HCT116 (cell line): Measurements from ENCODE around the gene CNKSR3. TPM values are rescaled to one million over a fixed set of nuclear protein-coding genes. Genes with fewer than 3 reads are reported as not detected.

ENCODE experiments used
- ATAC-seq: fragments of 200-7000 bp; cut with Tn5 transposase; 2 replicates; pipeline ENCODE4 v1.9.1; 2020; ENCODE audit warnings: mild to moderate bottlenecking, moderate library complexity
- BruUV-seq: library from RNA; stranded (reverse); fragments of 400-500 nt; replicated peaks from 2 replicates; lab custom pipeline; 2021; lab: Mats Ljungman, UMichigan
- CTCF ChIA-PET: fragments of 300-600 bp; sonication (Branson Sonifier 250); formaldehyde crosslinking; loops from one replicate; lab custom pipeline; 2021; ENCODE audit warnings: antibody characterized with exemption; lab: Charles Lee
- POLR2A ChIA-PET: fragments of 300-600, 350-600 bp; sonication (Branson Sonifier 250); formaldehyde crosslinking; loops from one replicate; lab custom pipeline; 2021; ENCODE audit warnings: antibody characterized with exemption; lab: Charles Lee
- RAD21 ChIA-PET, 2 experiments: fragments of 300-600 bp; sonication (Branson Sonifier 250); formaldehyde crosslinking; loops; one replicate each; lab custom pipeline; 2023; ENCODE audit warnings: low total read pairs in 2 of 2; ENCODE audit not compliant: uncharacterized antibody in 2 of 2, unreplicated experiment in 2 of 2, low non-redundant PET in 1 of 2; lab: Charles Lee
- DNase-seq: peaks from one replicate; pipeline ENCODE4 v3.0.0-alpha.2; 2010; ENCODE audit warnings: low read depth, low spot score
- H2AFZ ChIP-seq: fragments of 200-600 bp; shearing (Covaris generic), sonication (generic); 2 replicates; pipeline ENCODE4 v1.6.1; 2017; ENCODE audit warnings: low read depth, mixed run types, mixed read lengths, antibody characterized with exemption, low read length; ENCODE audit not compliant: poor library complexity, severe bottlenecking
- H3K27ac ChIP-seq: 2 replicates; pipeline ENCODE4 v1.5.1; 2012; ENCODE audit warnings: low read depth, low read length
- H3K27me3 ChIP-seq: fragments of 200-600 bp; sonication (generic); 2 replicates; pipeline ENCODE4 v1.6.1; 2016; ENCODE audit warnings: mixed run types, low read length, mixed read lengths; ENCODE audit not compliant: insufficient read depth
- H3K36me3 ChIP-seq, 2 experiments: fragments of 200-500 bp in 1 of 2; fragments of 200-600 bp in 1 of 2; sonication (Bioruptor generic) in 1 of 2; sonication (generic) in 1 of 2; 2 replicates each; pipeline versions ENCODE4 v1.5.1 to v1.6.1; 2014 to 2016; ENCODE audit warnings: low read length in 2 of 2, inconsistent platforms in 1 of 2, mixed read lengths in 1 of 2, mixed run types in 1 of 2; ENCODE audit not compliant: insufficient read depth in 2 of 2, control insufficient read depth in 1 of 2
- H3K4me1 ChIP-seq, 2 experiments: fragments of 200-600 bp in 1 of 2; sonication (generic) in 1 of 2; 2 replicates each; pipeline versions ENCODE4 v1.5.1 to v1.6.1; 2012 to 2017; ENCODE audit warnings: low read length in 2 of 2, inconsistent platforms in 1 of 2, mild to moderate bottlenecking in 1 of 2, mixed read lengths in 1 of 2, mixed run types in 1 of 2, moderate library complexity in 1 of 2; ENCODE audit not compliant: insufficient read depth in 2 of 2, control insufficient read depth in 1 of 2
- H3K4me2 ChIP-seq: fragments of 200-600 bp; sonication (generic); 2 replicates; pipeline ENCODE4 v1.6.1; 2017; ENCODE audit warnings: mixed run types, low read length, mixed read lengths
- H3K4me3 ChIP-seq, 2 experiments: fragments of 200-600 bp in 1 of 2; sonication (generic) in 1 of 2; replicated peaks in 1 of 2; 2 replicates each; pipeline ENCODE4 v1.5.1; 2011 to 2016; ENCODE audit warnings: low read length in 2 of 2, control low read depth in 1 of 2, low read depth in 1 of 2, mild to moderate bottlenecking in 1 of 2, mixed read lengths in 1 of 2, mixed run types in 1 of 2
- H3K79me2 ChIP-seq: fragments of 200-600 bp; sonication (generic); 2 replicates; pipeline ENCODE4 v1.6.1; 2017; ENCODE audit warnings: mild to moderate bottlenecking, mixed run types, low read length, moderate library complexity, mixed read lengths; ENCODE audit not compliant: insufficient read depth
- H3K9ac ChIP-seq: fragments of 200-600 bp; sonication (generic); 2 replicates; pipeline ENCODE4 v1.6.1; 2016; ENCODE audit warnings: low read length, mixed read lengths
- H3K9me2 ChIP-seq: fragments of 200-600 bp; sonication (generic), shearing (Covaris generic); 2 replicates; pipeline ENCODE4 v1.6.1; 2017; ENCODE audit warnings: mixed run types, mild to moderate bottlenecking, moderate library complexity; ENCODE audit not compliant: insufficient read depth
- H3K9me3 ChIP-seq, 2 experiments: fragments of 200-500 bp in 1 of 2; fragments of 200-600 bp in 1 of 2; sonication (Bioruptor generic) in 1 of 2; sonication (generic) in 1 of 2; 2 replicates each; pipeline ENCODE4 v1.6.1; 2014 to 2017; ENCODE audit warnings: low read length in 2 of 2, mixed read lengths in 2 of 2, inconsistent platforms in 1 of 2, low read depth in 1 of 2, mild to moderate bottlenecking in 1 of 2, mixed run types in 1 of 2, moderate library complexity in 1 of 2; ENCODE audit not compliant: control insufficient read depth in 1 of 2, insufficient read depth in 1 of 2
- H4K20me1 ChIP-seq: fragments of 200-600 bp; sonication (generic), shearing (Covaris generic); 2 replicates; pipeline ENCODE4 v1.6.1; 2017; ENCODE audit warnings: mixed run types, mild to moderate bottlenecking, moderate library complexity; ENCODE audit not compliant: insufficient read depth
- CBX3 ChIP-seq: IDR thresholded peaks from 2 replicates; pipeline ENCODE4 v1.6.1; 2012; ENCODE audit warnings: low read depth
- EZH2 ChIP-seq: fragments of 200-600 bp; sonication (generic); IDR thresholded peaks from 2 replicates; pipeline ENCODE4 v1.6.1; 2017; ENCODE audit warnings: antibody characterized with exemption, mixed run types
- FOSL1 ChIP-seq: IDR thresholded peaks from 2 replicates; pipeline ENCODE4 v1.6.1; 2012; ENCODE audit warnings: low read depth
- SRF ChIP-seq: IDR thresholded peaks from 2 replicates; pipeline ENCODE4 v1.6.1; 2012; ENCODE audit warnings: low read depth
- TCF7L2 ChIP-seq: IDR thresholded peaks from 2 replicates; pipeline ENCODE4 v1.7.0; 2011; ENCODE audit warnings: borderline replicate concordance, inconsistent platforms; ENCODE audit not compliant: insufficient read depth, insufficient read length; ENCODE audit errors: extremely low read depth
- YY1 ChIP-seq: IDR thresholded peaks from 2 replicates; pipeline ENCODE4 v1.6.1; 2011; ENCODE audit warnings: low read length, low read depth, moderate library complexity, mild to moderate bottlenecking; ENCODE audit not compliant: insufficient replicate concordance; ENCODE audit errors: extremely low read depth
- ZFX ChIP-seq: fragments of 450-650 bp; IDR thresholded peaks from 2 replicates; pipeline ENCODE4 v1.6.1; 2017
- intact Hi-C: fragments of 100-400 bp; cut with micrococcal nuclease; formaldehyde crosslinking; loops from 2 replicates; pipeline ENCODE4 v1.10.0; 2022
- total RNA-seq: library from RNA; stranded (reverse); gene quantifications from one replicate; pipeline ENCODE4 v1.2.1, GENCODE V29; 2021; ENCODE audit not compliant: unreplicated experiment
- TF ChIP-seq, protein P1 (sequence below), 3 experiments: fragments of 200-600 bp in 1 of 3; sonication (generic) in 1 of 3; IDR thresholded peaks in 2 of 3; conservative IDR thresholded peaks in 1 of 3; 2 replicates each; pipeline ENCODE4 v1.5.1; 2012 to 2017; ENCODE audit warnings: low read depth in 2 of 3, low read length in 2 of 3, antibody characterized with exemption in 1 of 3, borderline replicate concordance in 1 of 3, control low read depth in 1 of 3, mild to moderate bottlenecking in 1 of 3, mixed read lengths in 1 of 3, mixed run types in 1 of 3, moderate library complexity in 1 of 3; ENCODE audit not compliant: insufficient read depth in 1 of 3
- TF ChIP-seq, protein P2 (sequence below): IDR thresholded peaks from 2 replicates; pipeline ENCODE4 v1.6.1; 2012; ENCODE audit warnings: low read depth

The CNKSR3 gene
- total RNA-seq, 1 experiment from 2014 or later, result 15.4 TPM

DNA sequence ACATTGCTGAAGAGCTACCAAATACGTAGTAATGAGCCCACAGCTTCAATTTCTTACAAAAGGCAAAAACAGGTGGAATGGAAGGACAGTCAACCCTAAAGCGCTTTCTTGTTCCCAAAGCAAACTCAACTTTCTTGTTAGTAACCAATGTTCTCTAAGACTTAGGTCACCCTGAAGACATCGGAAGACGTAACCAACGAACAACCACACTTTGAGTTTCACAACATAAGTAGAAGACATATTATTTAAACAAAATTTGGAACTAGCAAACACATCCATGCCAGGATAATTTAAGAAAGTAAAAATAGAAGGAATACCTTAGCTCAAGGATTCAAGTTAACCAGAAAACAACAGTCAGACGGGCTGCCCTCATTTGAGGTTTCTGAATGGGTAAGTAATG lies 51.0 kb downstream of the CNKSR3 start:
- H3K79me2 ChIP-seq, result peaks cover 8% of the 10 kb centered on the region; the same call in 1 of the 2 replicates
- CTCF ChIA-PET, result no interaction called here
- H4K20me1 ChIP-seq, result no peaks in the 10 kb centered on the region
- DNase-seq (no peak), ATAC-seq (no peak)
- RAD21 ChIA-PET, result no interaction called here
- H3K4me3 ChIP-seq, result no peak overlapping the region
- H3K9me2 ChIP-seq, result no peaks in the 10 kb centered on the region
- POLR2A ChIA-PET, result no interaction called here
- no peak overlapping the region for H2AFZ ChIP-seq
- no peak overlapping the region for H3K4me2 ChIP-seq
- no peak overlapping the region for H3K9ac ChIP-seq
- H3K4me1 ChIP-seq, result peaks cover 8 to 36% of the 10 kb centered on the region in 2 experiments; a peak in 3 of 4 replicates
- no peak for TF ChIP-seq SRF
- no peak for TF ChIP-seq FOSL1
- TF ChIP-seq EZH2, result no peak
- TF ChIP-seq, protein P1, sequence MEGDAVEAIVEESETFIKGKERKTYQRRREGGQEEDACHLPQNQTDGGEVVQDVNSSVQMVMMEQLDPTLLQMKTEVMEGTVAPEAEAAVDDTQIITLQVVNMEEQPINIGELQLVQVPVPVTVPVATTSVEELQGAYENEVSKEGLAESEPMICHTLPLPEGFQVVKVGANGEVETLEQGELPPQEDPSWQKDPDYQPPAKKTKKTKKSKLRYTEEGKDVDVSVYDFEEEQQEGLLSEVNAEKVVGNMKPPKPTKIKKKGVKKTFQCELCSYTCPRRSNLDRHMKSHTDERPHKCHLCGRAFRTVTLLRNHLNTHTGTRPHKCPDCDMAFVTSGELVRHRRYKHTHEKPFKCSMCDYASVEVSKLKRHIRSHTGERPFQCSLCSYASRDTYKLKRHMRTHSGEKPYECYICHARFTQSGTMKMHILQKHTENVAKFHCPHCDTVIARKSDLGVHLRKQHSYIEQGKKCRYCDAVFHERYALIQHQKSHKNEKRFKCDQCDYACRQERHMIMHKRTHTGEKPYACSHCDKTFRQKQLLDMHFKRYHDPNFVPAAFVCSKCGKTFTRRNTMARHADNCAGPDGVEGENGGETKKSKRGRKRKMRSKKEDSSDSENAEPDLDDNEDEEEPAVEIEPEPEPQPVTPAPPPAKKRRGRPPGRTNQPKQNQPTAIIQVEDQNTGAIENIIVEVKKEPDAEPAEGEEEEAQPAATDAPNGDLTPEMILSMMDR (IDR thresholded peaks at IDR 0.05 in 2 of 3, conservative IDR thresholded peaks at IDR 0.05 in 1 of 3; ENCODE audit: borderline replicate concordance in 1 of 3, insufficient read depth in 1 of 3, low read depth in 2 of 3, low read length in 2 of 3), result no peak
- TF ChIP-seq YY1, result no peak
- no peak for TF ChIP-seq TCF7L2
- TF ChIP-seq, protein P2, sequence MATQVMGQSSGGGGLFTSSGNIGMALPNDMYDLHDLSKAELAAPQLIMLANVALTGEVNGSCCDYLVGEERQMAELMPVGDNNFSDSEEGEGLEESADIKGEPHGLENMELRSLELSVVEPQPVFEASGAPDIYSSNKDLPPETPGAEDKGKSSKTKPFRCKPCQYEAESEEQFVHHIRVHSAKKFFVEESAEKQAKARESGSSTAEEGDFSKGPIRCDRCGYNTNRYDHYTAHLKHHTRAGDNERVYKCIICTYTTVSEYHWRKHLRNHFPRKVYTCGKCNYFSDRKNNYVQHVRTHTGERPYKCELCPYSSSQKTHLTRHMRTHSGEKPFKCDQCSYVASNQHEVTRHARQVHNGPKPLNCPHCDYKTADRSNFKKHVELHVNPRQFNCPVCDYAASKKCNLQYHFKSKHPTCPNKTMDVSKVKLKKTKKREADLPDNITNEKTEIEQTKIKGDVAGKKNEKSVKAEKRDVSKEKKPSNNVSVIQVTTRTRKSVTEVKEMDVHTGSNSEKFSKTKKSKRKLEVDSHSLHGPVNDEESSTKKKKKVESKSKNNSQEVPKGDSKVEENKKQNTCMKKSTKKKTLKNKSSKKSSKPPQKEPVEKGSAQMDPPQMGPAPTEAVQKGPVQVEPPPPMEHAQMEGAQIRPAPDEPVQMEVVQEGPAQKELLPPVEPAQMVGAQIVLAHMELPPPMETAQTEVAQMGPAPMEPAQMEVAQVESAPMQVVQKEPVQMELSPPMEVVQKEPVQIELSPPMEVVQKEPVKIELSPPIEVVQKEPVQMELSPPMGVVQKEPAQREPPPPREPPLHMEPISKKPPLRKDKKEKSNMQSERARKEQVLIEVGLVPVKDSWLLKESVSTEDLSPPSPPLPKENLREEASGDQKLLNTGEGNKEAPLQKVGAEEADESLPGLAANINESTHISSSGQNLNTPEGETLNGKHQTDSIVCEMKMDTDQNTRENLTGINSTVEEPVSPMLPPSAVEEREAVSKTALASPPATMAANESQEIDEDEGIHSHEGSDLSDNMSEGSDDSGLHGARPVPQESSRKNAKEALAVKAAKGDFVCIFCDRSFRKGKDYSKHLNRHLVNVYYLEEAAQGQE, result no peak
- no peak for TF ChIP-seq ZFX
- TF ChIP-seq CBX3, result no peak
- no peak overlapping the region for H3K27ac ChIP-seq
- no peaks in the 10 kb centered on the region for H3K27me3 ChIP-seq
- no TSS peak for BruUV-seq
- no peaks in the 10 kb centered on the region for H3K9me3 ChIP-seq
- H3K36me3 ChIP-seq, result no peaks in the 10 kb centered on the region
- intact Hi-C loops, result no loop called here
